HepG2 (cell line): Measurements from ENCODE around the gene KRTAP22-2.

Experiments used
- EZH2 ChIP-seq: conservative IDR thresholded peaks from 2 replicates; pipeline ENCODE4 v1.6.1; 2012; ENCODE audit warnings: mild to moderate bottlenecking, low read depth, low read length, moderate library complexity
- NFE2L1 ChIP-seq: sonication (generic); formaldehyde crosslinking; IDR thresholded peaks from 2 replicates; pipeline ENCODE4 v1.4.0; 2020; ENCODE audit warnings: missing genetic modification reagents, mild to moderate bottlenecking, borderline replicate concordance
- PCBP1 ChIP-seq: fragments of 200-400 bp; formaldehyde crosslinking; IDR thresholded peaks from 2 replicates; pipeline ENCODE4 v1.6.1; 2017; ENCODE audit warnings: mild to moderate bottlenecking, low read depth, low read length, borderline replicate concordance
- TF ChIP-seq, protein P1 (sequence below): sonication (generic); formaldehyde crosslinking; IDR thresholded peaks from 2 replicates; pipeline ENCODE4 v1.9.0; 2022; ENCODE audit warnings: low read depth, missing genetic modification reagents

DNA sequence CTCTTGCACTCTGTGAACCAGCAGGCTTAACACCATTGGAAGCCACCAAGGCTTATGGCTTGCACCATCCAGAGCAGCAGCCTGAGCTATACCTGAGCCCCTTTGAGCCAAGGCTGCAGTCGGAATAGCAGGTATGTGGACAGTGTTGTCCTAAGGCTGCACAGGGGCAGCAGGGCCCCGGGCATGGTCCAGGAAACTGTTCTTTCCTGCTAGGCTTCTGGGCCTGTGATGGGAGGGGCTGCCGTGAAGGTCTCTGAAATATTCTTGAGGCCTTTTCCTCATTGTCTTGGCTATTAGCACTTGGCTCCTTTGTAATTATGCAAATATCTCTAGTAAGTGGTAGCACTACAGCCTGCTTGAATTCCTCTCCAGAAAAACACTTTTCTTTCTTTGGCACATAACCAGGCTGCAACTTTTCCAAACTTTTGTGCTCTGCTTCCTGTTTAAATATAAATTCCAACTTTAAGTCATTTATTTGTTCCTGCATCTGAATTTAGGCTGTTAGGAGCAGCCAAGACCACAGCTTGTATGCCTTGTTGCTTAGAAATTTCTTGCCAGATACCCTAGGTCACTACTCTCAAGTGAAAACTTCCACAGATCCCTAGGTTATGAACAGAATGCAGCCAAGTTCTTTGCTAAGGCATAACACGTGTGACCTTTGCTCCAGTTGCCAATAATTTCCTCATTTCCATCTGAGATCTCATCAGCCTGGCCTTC is 35.4 kb upstream of the KRTAP22-2 start:
- TF ChIP-seq NFE2L1 (CRISPR knock-in tag): no peak
- TF ChIP-seq PCBP1: no peak
- TF ChIP-seq EZH2: no peak
- TF ChIP-seq, protein P1, sequence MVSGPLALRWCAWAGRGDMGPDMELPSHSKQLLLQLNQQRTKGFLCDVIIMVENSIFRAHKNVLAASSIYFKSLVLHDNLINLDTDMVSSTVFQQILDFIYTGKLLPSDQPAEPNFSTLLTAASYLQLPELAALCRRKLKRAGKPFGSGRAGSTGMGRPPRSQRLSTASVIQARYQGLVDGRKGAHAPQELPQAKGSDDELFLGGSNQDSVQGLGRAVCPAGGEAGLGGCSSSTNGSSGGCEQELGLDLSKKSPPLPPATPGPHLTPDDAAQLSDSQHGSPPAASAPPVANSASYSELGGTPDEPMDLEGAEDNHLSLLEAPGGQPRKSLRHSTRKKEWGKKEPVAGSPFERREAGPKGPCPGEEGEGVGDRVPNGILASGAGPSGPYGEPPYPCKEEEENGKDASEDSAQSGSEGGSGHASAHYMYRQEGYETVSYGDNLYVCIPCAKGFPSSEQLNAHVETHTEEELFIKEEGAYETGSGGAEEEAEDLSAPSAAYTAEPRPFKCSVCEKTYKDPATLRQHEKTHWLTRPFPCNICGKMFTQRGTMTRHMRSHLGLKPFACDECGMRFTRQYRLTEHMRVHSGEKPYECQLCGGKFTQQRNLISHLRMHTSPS: no peak
